Keratinocyte (primary cell): ENCODE results near the gene FHIT. TPM values are rescaled to one million over a fixed set of nuclear protein-coding genes. Genes with fewer than 3 reads are reported as not detected.

ENCODE experiments used
- DNase-seq: peaks from one replicate; pipeline ENCODE4 v3.0.0-alpha.2; 2011; ENCODE audit warnings: low read depth, missing footprints, low spot score
- FAIRE-seq: peaks from 2 replicates; lab custom pipeline; 2011; peaks lifted over from hg19 to GRCh38; lab: Jason Lieb, UNC
- H2AFZ ChIP-seq: 2 replicates; pipeline ENCODE4 v1.6.0; 2012; ENCODE audit warnings: low read length, control low read depth, inconsistent platforms; ENCODE audit not compliant: control insufficient read depth
- H3K27ac ChIP-seq: 2 replicates; pipeline ENCODE4 v1.5.1; 2011; ENCODE audit warnings: low read length; ENCODE audit not compliant: control insufficient read depth, insufficient read depth
- H3K27me3 ChIP-seq: 3 replicates; pipeline ENCODE4 v1.6.0; 2011; ENCODE audit warnings: low read length; ENCODE audit not compliant: control insufficient read depth, insufficient read depth; ENCODE audit errors: extremely low read depth
- H3K36me3 ChIP-seq, 2 experiments: 2 replicates in 1 of 2; 3 replicates in 1 of 2; pipeline ENCODE4 v1.5.1; 2011; ENCODE audit warnings: low read length in 2 of 2, mild to moderate bottlenecking in 1 of 2; ENCODE audit not compliant: control insufficient read depth in 2 of 2, insufficient read depth in 2 of 2; ENCODE audit errors: extremely low read depth in 1 of 2
- H3K4me1 ChIP-seq: 3 replicates; pipeline ENCODE4 v1.5.1; 2011; ENCODE audit warnings: low read length; ENCODE audit not compliant: control insufficient read depth, insufficient read depth; ENCODE audit errors: extremely low read depth
- H3K4me2 ChIP-seq: 3 replicates; pipeline ENCODE4 v1.6.0; 2011; ENCODE audit warnings: low read depth, low read length; ENCODE audit not compliant: control insufficient read depth, insufficient read depth; ENCODE audit errors: extremely low read depth
- H3K4me3 ChIP-seq, 3 experiments: fragments of 200-600 bp in 1 of 3; sonication (generic) in 1 of 3; 2 replicates in 2 of 3; 3 replicates in 1 of 3; pipeline ENCODE4 v1.5.1; 2011 to 2016; ENCODE audit warnings: low read length in 3 of 3, mild to moderate bottlenecking in 3 of 3, control low read depth in 2 of 3, inconsistent platforms in 1 of 3, low read depth in 1 of 3, mixed read lengths in 1 of 3, mixed run types in 1 of 3, moderate library complexity in 1 of 3; ENCODE audit not compliant: control insufficient read depth in 2 of 3, insufficient read depth in 2 of 3; ENCODE audit errors: extremely low read depth in 1 of 3
- H3K79me2 ChIP-seq: 2 replicates; pipeline ENCODE4 v1.6.0; 2012; ENCODE audit warnings: low read length; ENCODE audit not compliant: control insufficient read depth, insufficient read depth
- H3K9ac ChIP-seq: 3 replicates; pipeline ENCODE4 v1.6.0; 2011; ENCODE audit warnings: low read length; ENCODE audit not compliant: control insufficient read depth, insufficient read depth; ENCODE audit errors: extremely low read depth
- H3K9me1 ChIP-seq: 3 replicates; pipeline ENCODE4 v1.6.0; 2011; ENCODE audit warnings: low read length; ENCODE audit not compliant: control insufficient read depth, insufficient read depth; ENCODE audit errors: extremely low read depth
- H3K9me3 ChIP-seq: 2 replicates; pipeline ENCODE4 v1.5.1; 2012; ENCODE audit warnings: low read depth, low read length; ENCODE audit not compliant: control insufficient read depth
- H4K20me1 ChIP-seq: 3 replicates; pipeline ENCODE4 v1.6.0; 2011; ENCODE audit warnings: low read length; ENCODE audit not compliant: control insufficient read depth, insufficient read depth; ENCODE audit errors: extremely low read depth
- CTCF ChIP-seq, 3 experiments: IDR thresholded peaks in 1 of 3; conservative IDR thresholded peaks in 1 of 3; optimal IDR thresholded peaks in 1 of 3; 2 replicates in 2 of 3; 3 replicates in 1 of 3; pipeline versions ENCODE3 to v1.5.1; 2011; ENCODE audit warnings: low read length in 3 of 3, mild to moderate bottlenecking in 3 of 3, moderate library complexity in 2 of 3, control low read depth in 1 of 3, inconsistent platforms in 1 of 3; ENCODE audit not compliant: insufficient read depth in 2 of 3; ENCODE audit errors: extremely low read depth in 1 of 3
- EZH2 ChIP-seq: IDR thresholded peaks from one replicate; pipeline ENCODE4 v1.6.1; 2012; ENCODE audit warnings: inconsistent platforms, mild to moderate bottlenecking, low read length, moderate library complexity
- dilution Hi-C: fragments of 300-500 bp; cut with MboI; formaldehyde crosslinking; loops from one replicate; pipeline ENCODE4 v1.7.0; 2020; ENCODE audit warnings: low sequenced_read_pairs; ENCODE audit not compliant: extremely low pct_ligation_motif_present
- polyA plus RNA-seq, 5 experiments: library from polyadenylated mRNA; depleted of rRNA in 3 of 5; stranded (reverse) in 3 of 5; stranded (forward) in 1 of 5; unstranded in 1 of 5; fragments of >200 nt; gene quantifications; 1 replicate in 1 of 5; 2 replicates in 3 of 5; 3 replicates in 1 of 5; pipeline versions ENCODE4 v1.2.1 to v1.2.3, GENCODE V29; 2011 to 2012; ENCODE audit warnings: missing spikeins in 2 of 5, low read depth in 1 of 5, low replicate concordance in 1 of 5

FHIT gene
- polyA plus RNA-seq, 1 donor (not counting 4 experiments of a cell fraction or from before 2014, with no cell fraction given) = 2.2 TPM

- TF ChIP-seq CTCF (optimal IDR thresholded peaks at IDR 0.05 in 1 of 3, IDR thresholded peaks at IDR 0.05 in 1 of 3, conservative IDR thresholded peaks at IDR 0.05 in 1 of 3; ENCODE audit: extremely low read depth in 1 of 3, insufficient read depth in 2 of 3, low read length in 3 of 3) = no peak
- TF ChIP-seq EZH2 = no peak
- no peak overlapping the region for H3K9ac ChIP-seq
- H3K9me1 ChIP-seq = no peaks in the 10 kb centered on the region
- H3K4me2 ChIP-seq = no peak overlapping the region
- H3K4me1 ChIP-seq = no peaks in the 10 kb centered on the region
- FAIRE-seq (no peak), DNase-seq (no peak)
- dilution Hi-C loops = no loop called here
- H3K79me2 ChIP-seq = no peaks in the 10 kb centered on the region
- H3K9me3 ChIP-seq = no peaks in the 10 kb centered on the region
- no peak overlapping the region for H3K27ac ChIP-seq
- H3K4me3 ChIP-seq = no peak overlapping the region
- H4K20me1 ChIP-seq = no peaks in the 10 kb centered on the region
- no peaks in the 10 kb centered on the region for H3K36me3 ChIP-seq
- no peaks in the 10 kb centered on the region for H3K27me3 ChIP-seq
- no peak overlapping the region for H2AFZ ChIP-seq
Observed at GRCh38 chr3:59730591-59730990, 1520.7 kb downstream of the FHIT start.

- Histone ChIP-seq H3K9ac (no peak overlapping the region), H3K27me3 (no peaks in the 10 kb centered on the region), H2AFZ (no peak overlapping the region), H3K9me3 (no peaks in the 10 kb centered on the region), H3K79me2 (no peaks in the 10 kb centered on the region), H3K9me1 (no peaks in the 10 kb centered on the region), H4K20me1 (no peaks in the 10 kb centered on the region), H3K4me3 (no peak overlapping the region), H3K4me1 (no peaks in the 10 kb centered on the region), H3K27ac (no peak overlapping the region), H3K4me2 (no peak overlapping the region), H3K36me3 (no peaks in the 10 kb centered on the region)
- DNase-seq (no peak), FAIRE-seq (no peak)
- dilution Hi-C loops = no loop called here
- TF ChIP-seq CTCF (optimal IDR thresholded peaks at IDR 0.05 in 1 of 3, IDR thresholded peaks at IDR 0.05 in 1 of 3, conservative IDR thresholded peaks at IDR 0.05 in 1 of 3; ENCODE audit: extremely low read depth in 1 of 3, insufficient read depth in 2 of 3, low read length in 3 of 3) (no peak), EZH2 (no peak)
Observed at GRCh38 chr3:59728587-59728908, 1522.7 kb downstream of the FHIT start.
